Common myeloid progenitor, CD34-positive (primary cell): Measurements from ENCODE around the gene RAC3.
A peak's percentile ranks its signal among the peaks of the same experiment; 100 is the strongest.

Source experiments
- CTCF ChIA-PET: fragments of 350-600 bp; sonication (Branson Sonifier 250); formaldehyde crosslinking; loops from one replicate; lab custom pipeline; 2021; ENCODE audit warnings: antibody characterized with exemption; lab: Charles Lee
- POLR2A ChIA-PET: fragments of 350-600 bp; sonication (Branson Sonifier 250); formaldehyde crosslinking; loops from one replicate; lab custom pipeline; 2021; ENCODE audit warnings: antibody characterized with exemption; lab: Charles Lee
- DNase-seq, 3 donors: peaks; one replicate each; pipeline versions ENCODE4 v3.0.0 to v3.0.0-alpha.2; 2013
- H3K27ac ChIP-seq, 2 experiments: 1 replicate in 1 of 2; 2 replicates in 1 of 2; pipeline ENCODE4 v1.7.0; 2013; ENCODE audit warnings: inconsistent platforms in 2 of 2, low read length in 2 of 2, mild to moderate bottlenecking in 2 of 2, low read depth in 1 of 2, moderate library complexity in 1 of 2; ENCODE audit not compliant: severe bottlenecking in 2 of 2, insufficient read depth in 1 of 2, poor library complexity in 1 of 2
- H3K27me3 ChIP-seq, 5 experiments: replicated peaks in 2 of 5; 1 replicate in 3 of 5; 2 replicates in 2 of 5; pipeline versions ENCODE4 v1.6.1 to v1.7.0; 2013; ENCODE audit warnings: low read length in 4 of 5, mild to moderate bottlenecking in 2 of 5, moderate library complexity in 2 of 5, inconsistent platforms in 1 of 5; ENCODE audit not compliant: insufficient read depth in 5 of 5, control insufficient read depth in 4 of 5
- H3K36me3 ChIP-seq, 4 experiments: 1 replicate in 2 of 4; 2 replicates in 2 of 4; pipeline versions ENCODE4 v1.6.1 to v1.7.0; 2013; ENCODE audit warnings: low read length in 3 of 4, control low read depth in 1 of 4, mild to moderate bottlenecking in 1 of 4; ENCODE audit not compliant: control insufficient read depth in 4 of 4, insufficient read depth in 4 of 4
- H3K4me1 ChIP-seq, 4 experiments: 1 replicate in 3 of 4; 2 replicates in 1 of 4; pipeline versions ENCODE4 v1.6.1 to v1.7.1; 2013; ENCODE audit warnings: low read length in 3 of 4, mild to moderate bottlenecking in 3 of 4, control low read depth in 1 of 4, inconsistent platforms in 1 of 4, moderate library complexity in 1 of 4; ENCODE audit not compliant: control insufficient read depth in 4 of 4, insufficient read depth in 4 of 4; ENCODE audit errors: control extremely low read depth in 1 of 4
- H3K4me3 ChIP-seq, 7 experiments: 1 replicate in 4 of 7; 2 replicates in 3 of 7; pipeline versions ENCODE4 v1.5.1 to v1.7.0; 2013; ENCODE audit warnings: mild to moderate bottlenecking in 7 of 7, low read length in 6 of 7, moderate library complexity in 6 of 7, inconsistent platforms in 2 of 7, low read depth in 2 of 7, control low read depth in 1 of 7; ENCODE audit not compliant: insufficient read depth in 4 of 7, control insufficient read depth in 1 of 7; ENCODE audit errors: extremely low read depth in 1 of 7
- H3K9me3 ChIP-seq, 5 experiments: 1 replicate in 4 of 5; 2 replicates in 1 of 5; pipeline versions ENCODE4 v1.6.1 to v1.7.1; 2013; ENCODE audit warnings: low read length in 4 of 5, mild to moderate bottlenecking in 2 of 5, inconsistent platforms in 1 of 5, low read depth in 1 of 5, moderate library complexity in 1 of 5; ENCODE audit not compliant: control insufficient read depth in 4 of 5, insufficient read depth in 2 of 5; ENCODE audit errors: control extremely low read depth in 1 of 5
- WGBS: methylation state at CpG from one replicate; pipeline ENCODE4 v1.1.5; 2013; ENCODE audit not compliant: insufficient coverage; 5-methylcytosine and 5-hydroxymethylcytosine counted together

RAC3 gene

DNA sequence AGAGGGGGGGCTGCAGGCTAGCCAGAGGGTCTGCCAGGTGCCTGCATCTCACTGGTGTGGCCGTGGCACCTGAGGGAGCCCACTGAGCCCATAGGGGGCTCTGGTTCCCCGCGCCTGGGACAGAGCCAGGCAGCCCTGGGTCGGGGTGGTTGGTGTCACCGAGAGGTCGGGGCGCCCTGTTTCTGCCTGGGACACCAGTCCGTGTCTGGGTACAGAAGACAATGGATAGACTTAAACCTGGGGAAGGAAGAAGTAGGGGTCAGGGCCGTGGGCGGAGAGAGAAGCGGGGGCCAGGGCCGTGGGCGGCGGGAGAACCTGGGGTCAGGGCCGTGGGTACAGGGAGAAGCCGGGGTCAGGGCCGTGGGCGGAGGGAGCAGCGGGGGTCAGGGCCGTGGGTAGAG, 17.1 kb downstream of the RAC3 start:
- Histone ChIP-seq H3K9me3 (no peaks in the 10 kb centered on the region), H3K27me3 (no peaks in the 10 kb centered on the region), H3K4me1 (peaks cover 0 to 25% (median 21%) of the 10 kb centered on the region in 4 experiments), H3K27ac (no peak overlapping the region), H3K4me3 (no peak overlapping the region), H3K36me3 (peaks cover 0 to 35% (median 19%) of the 10 kb centered on the region in 4 experiments)
- 96% methylated on average over 13 of the region's 20 CpGs for WGBS
- ChIA-PET CTCF (no interaction called here), POLR2A (no interaction called here)
- no peak for DNase-seq

GRCh38 chr17:82049106-82049505, 17.6 kb downstream of the RAC3 start:
- no peaks in the 10 kb centered on the region for H3K9me3 ChIP-seq
- ChIA-PET POLR2A (no interaction called here), CTCF (no interaction called here)
- 100% methylated on average over 3 of the region's 8 CpGs for WGBS
- peaks cover 0 to 25% (median 21%) of the 10 kb centered on the region in 4 experiments for H3K4me1 ChIP-seq
- no peaks in the 10 kb centered on the region for H3K27me3 ChIP-seq
- no peak overlapping the region for H3K27ac ChIP-seq
- H3K36me3 ChIP-seq = peaks cover 0 to 41% (median 21%) of the 10 kb centered on the region in 4 experiments
- no peak for DNase-seq
- no peak overlapping the region for H3K4me3 ChIP-seq

- DNase-seq = no peak
- H3K9me3 ChIP-seq = no peaks in the 10 kb centered on the region
- no peak overlapping the region for H3K4me3 ChIP-seq
- ChIA-PET POLR2A (interaction anchor here (0.5 kb wide), 1 partner anchor 66 kb away, joined by 3 read pairs; no protein-coding TSS in a partner anchor), CTCF (interaction anchor here (0.9 to 1.9 kb wide), 3 partner anchors 10 to 17 kb away, joined by 4 to 8 read pairs (median 5); partner anchors contain the start of gene DCXR)
- WGBS = 98% methylated on average over 16 of the region's 16 CpGs
- H3K27me3 ChIP-seq = no peaks in the 10 kb centered on the region
- H3K4me1 ChIP-seq = peaks cover 0 to 25% (median 21%) of the 10 kb centered on the region in 4 experiments
- peaks cover 0 to 45% (median 24%) of the 10 kb centered on the region in 4 experiments for H3K36me3 ChIP-seq
- H3K27ac ChIP-seq = no peak overlapping the region
These were observed 18.1 kb downstream of the RAC3 start for GRCh38 chr17:82049521-82049971.

DNA sequence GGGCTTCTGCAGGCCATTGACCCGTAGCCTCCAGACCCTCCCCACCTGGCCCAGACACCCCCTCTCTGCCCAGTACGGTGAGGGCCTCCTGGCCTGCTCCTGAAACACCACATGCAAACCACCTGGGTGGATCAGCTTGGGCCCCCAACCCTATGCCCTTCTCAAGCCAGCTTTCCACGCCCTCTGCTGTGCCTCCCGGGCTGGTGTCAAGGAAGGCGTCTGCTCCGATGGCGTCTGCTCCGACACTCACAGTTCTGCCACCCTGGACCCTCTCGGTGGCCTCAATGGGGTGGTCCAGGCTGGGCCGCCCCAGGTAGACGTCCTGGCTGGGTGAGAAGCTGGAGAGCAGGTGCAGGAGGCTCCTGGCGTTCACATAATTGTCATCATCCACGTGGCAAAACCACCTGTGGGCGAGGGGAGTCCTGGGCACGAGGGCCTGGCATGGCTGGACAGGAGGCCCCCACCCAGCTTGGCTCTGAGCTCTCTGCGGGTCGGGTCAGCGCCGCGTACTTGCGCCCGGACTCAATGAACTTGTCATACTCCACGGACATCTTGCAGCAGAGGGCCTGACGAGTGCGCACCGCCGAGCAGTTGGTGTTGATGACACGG, 18.8 kb downstream of the RAC3 start:
- Histone ChIP-seq H3K4me1 (peaks cover 0 to 25% (median 21%) of the 10 kb centered on the region in 4 experiments), H3K27me3 (no peaks in the 10 kb centered on the region), H3K27ac (no peak overlapping the region), H3K36me3 (peaks cover 2 to 52% (median 30%) of the 10 kb centered on the region in 4 experiments), H3K9me3 (no peaks in the 10 kb centered on the region), H3K4me3 (peak overlapping the region in 5 of 7 experiments; percentile 68 to 95 (median 81))
- no peak for DNase-seq
- ChIA-PET CTCF (interaction anchor here (0.9 to 1.9 kb wide), 3 partner anchors 10 to 16 kb away, joined by 4 to 8 read pairs (median 5); partner anchors contain the start of gene DCXR), POLR2A (interaction anchor here (0.5 kb wide), 1 partner anchor 66 kb away, joined by 3 read pairs; no protein-coding TSS in a partner anchor)
- 94% methylated on average over 26 of the region's 28 CpGs for WGBS

DNA sequence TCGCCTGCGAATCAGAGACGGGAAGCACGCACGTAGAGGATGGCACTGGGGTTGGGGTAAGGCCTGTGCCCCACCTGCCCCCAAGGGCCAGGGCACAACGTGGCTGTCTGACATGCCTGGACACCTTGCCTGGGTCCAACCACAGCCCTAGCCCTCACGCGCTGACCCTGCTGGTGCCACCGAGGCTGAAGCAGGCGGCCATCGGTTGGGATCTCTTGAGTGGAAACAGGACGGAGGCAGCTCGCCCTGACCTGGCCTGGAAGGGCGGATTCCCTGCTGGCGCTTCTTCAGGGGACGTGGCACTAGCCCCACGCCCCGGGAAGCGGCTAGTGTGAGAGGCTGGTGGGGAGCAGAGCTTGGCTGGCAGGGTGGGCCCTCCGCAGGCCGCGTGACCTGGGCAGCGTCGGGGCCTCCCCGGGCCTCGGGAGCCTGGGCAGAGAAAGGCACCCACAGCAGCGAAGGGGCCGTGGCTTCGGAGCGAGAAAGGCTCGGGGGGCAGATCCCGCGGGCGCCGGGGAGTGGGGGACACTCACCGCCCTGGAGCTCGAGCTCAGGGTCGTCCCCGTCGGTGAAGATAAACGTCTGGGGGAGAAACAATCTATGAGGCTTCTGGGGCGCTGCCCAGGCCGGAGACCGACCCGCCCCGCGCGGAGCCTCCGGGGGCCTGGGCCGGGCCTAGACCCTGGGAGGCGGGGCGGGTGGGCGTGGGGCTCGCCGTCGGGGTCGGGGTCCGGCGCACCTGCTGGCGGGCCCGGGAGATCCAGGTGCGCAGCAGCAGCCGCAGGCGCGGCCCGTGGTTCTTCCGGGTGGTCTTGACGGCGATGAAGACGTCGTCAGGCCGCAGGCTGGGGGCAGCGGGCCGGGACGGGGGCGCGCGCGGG, 19.5 kb downstream of the RAC3 start:
- POLR2A ChIA-PET = no interaction called here

DNA sequence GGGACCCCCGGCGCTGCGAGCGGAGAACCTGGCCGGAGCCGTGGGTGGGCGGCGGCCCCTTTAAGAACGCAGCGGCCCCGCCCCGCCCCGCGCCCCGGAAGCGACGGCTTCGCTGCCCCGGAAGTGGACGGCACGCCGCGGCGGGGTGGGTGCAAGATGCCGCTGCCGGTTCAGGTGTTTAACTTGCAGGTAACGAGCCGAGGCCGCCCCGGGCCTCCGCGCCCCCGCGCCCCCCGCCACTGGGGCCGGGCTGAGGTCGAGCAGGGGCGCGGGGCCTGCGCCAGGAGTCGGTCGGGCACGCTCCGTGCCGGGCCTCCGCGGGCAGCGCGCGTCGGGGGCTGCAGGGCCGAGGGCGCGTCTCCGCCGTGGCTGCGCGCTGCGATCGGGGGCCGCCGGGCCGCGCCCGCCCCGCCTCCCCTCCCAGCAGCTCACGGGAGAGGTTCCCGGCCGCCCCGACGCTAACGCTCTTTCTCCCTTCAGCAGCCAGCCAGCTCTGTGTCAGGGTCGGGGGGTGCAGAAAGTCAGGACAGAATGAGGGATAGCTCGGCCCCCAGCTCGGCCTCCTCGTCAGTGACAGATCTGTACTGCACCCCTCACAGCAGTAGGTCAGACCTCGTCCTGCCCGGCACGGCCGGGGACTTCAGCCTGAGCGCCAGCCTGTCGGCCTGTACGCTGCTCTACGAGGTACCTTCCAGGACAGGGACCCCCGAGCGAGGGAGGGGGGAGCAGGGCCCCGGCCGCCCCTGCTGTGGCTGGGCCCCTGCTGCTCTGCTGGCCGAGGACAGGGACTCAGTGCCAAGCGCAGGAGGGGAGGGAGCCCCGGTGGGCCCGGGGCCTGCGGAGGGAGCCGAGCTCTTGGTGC, 20.5 kb downstream of the RAC3 start, which contains the start of the genes GPS1 and RFNG:
TSS of gene GPS1 (plus strand) at position 123 of the 862 bp plus-strand sequence. CDS start at position 157, 34 bp downstream.
TSS of gene RFNG (minus strand) at position 36 of the 862 bp plus-strand sequence. CDS start 45 bp downstream, outside the sequence.
- peaks cover 0 to 25% (median 21%) of the 10 kb centered on the region in 4 experiments for H3K4me1 ChIP-seq
- H3K27ac ChIP-seq = peak within 1 kb of the TSS; percentile 25 to 66
- peak within 1 kb of the TSS; percentile 62 to 95 (median 81) for H3K4me3 ChIP-seq
- WGBS = under 1% methylated on average over 77 of the region's 94 CpGs
- peaks cover 4 to 68% (median 38%) of the 10 kb centered on the region in 4 experiments for H3K36me3 ChIP-seq
- DNase-seq = peak; percentile 25 to 54 (median 37)
- H3K9me3 ChIP-seq = no peaks in the 10 kb centered on the region
- H3K27me3 ChIP-seq = no peaks in the 10 kb centered on the region
- ChIA-PET CTCF (interaction anchor here (1.0 kb wide), 1 partner anchor 14 kb away, joined by 3 read pairs; no protein-coding TSS in a partner anchor), POLR2A (interaction anchor here (0.7 kb wide), 1 partner anchor 9 kb away, joined by 3 read pairs; no protein-coding TSS in a partner anchor)

More for the DNA sequence above, 19.5 kb downstream of the RAC3 start:
- CTCF ChIA-PET = interaction anchor here (1.2 to 1.9 kb wide), 2 partner anchors 9 to 13 kb away, joined by 5 to 8 read pairs; partner anchors contain the start of gene DCXR
- DNase-seq = peak in 1 of 3 donors; percentile 13
- Histone ChIP-seq H3K4me3 (peak overlapping the region; percentile 62 to 95 (median 81)), H3K27me3 (no peaks in the 10 kb centered on the region), H3K27ac (peak overlapping the region in 1 of 2 experiments; percentile 61), H3K4me1 (peaks cover 0 to 25% (median 21%) of the 10 kb centered on the region in 4 experiments), H3K36me3 (peaks cover 4 to 60% (median 33%) of the 10 kb centered on the region in 4 experiments), H3K9me3 (no peaks in the 10 kb centered on the region)
- WGBS = 29% methylated on average over 47 of the region's 79 CpGs
